Stimulated activated CD4-positive, alpha-beta T cell treated with anti-CD3 and anti-CD28 coated beads, Interleukin-12 subunit alpha, Interleukin-12 subunit beta, amount 100 ng/mL, for 48 hours (primary cell): Measurements from ENCODE around the gene CARD11.
"Not testable (repeated sequence)": the region's sequence is repeated elsewhere in the genome, so short reads cannot be mapped to it uniquely, and the experiment has no call there.

Source experiments
- DNase-seq, 3 donors: peaks; one replicate each; pipeline ENCODE4 v3.0.0-alpha.2; 2020; ENCODE audit warnings: low read depth in 2 of 3, low spot score in 1 of 3

The CARD11 gene

GRCh38 chr7:3021825-3022224 lies 21.8 kb downstream of the CARD11 start:
- DNase-seq = no peak

DNA sequence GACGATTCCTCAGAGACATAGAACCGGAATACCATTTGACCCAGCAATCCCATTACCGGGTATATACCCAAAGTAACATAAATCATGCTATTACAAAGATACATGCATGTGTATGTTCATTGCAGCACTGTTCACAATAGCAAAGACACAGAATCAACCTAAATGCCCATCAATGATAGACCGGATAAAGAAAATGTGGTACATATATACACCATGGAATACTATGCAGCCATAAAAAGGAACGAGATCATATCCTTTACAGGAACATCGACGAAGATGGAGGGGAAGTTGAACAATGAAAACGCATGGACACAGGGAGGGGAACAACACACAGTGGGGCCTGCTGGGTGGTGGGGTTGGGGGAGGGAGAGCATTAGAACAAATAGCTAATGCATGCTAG lies 22.4 kb downstream of the CARD11 start:
- not testable (repeated sequence) for DNase-seq

DNA sequence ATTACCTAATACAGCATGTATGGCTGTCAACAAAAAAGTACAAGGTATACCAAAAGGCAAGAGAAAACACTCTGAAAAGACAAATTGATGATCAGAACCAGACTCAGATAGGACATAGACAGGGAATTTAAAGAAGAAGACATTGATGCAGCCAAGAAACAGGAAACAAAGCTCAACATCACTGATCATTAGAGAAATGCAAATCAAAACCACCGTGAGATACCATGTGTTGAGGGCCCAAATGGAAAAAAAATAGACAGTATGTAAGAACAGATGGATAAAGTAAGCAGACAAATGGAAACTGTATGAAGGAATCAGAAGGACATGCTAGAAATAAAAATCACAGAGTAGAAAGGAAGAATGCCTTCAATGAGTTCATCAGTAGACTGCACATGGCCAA lies 23.3 kb downstream of the CARD11 start:
- no peak for DNase-seq

DNA sequence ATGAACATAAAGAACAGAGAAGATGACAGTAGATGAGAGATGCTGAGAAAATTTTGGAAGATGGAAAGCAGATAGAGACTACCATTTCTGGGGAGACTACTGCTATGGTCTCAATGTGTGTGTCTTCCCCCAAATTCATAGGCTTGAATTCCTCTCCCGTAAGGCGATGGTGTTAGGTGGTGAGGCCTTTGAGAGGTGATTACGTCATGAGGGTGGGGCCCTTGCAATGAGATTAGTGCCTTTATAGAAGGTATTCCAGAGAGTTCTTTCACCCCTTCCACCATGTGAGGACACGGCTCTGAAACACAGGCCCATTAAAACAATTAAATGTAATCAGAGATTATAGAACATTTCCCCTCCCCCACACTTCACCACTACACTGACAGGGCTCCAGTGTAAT lies 23.9 kb downstream of the CARD11 start:
- no peak for DNase-seq

GRCh38 chr7:3013975-3014792 lies 29.5 kb downstream of the CARD11 start:
- no peak for DNase-seq

DNA sequence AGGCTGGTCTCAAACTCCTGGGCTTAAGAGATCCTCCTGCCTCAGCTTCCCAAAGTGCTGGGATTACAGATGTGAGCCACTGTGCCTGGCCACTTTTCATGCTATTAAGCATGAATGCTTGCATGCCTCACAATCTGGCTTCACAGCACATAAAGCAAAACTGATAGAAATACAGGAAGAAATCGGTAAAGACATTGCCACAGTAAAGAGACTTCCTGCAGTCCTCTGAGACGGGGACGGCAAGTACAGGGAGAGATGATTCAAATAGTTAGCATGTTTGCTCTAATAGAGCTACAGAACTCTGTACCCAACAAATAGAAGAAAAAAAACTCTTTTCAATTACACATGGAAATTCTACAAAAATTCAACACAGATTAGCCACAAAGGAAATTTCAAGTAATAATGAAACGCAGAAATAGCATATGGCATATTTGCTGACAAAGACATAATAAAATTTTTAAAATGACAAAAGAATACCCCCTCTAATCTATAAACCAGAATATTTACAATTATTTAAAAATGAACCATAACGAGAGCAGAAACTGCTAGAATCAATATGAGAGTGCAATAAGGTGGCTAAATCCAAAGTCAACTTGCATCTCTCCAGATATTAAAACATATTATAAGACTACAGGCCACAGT lies 32.3 kb downstream of the CARD11 start:
- DNase-seq = no peak

GRCh38 chr7:3010161-3010560 lies 33.5 kb downstream of the CARD11 start:
- DNase-seq = no peak

- no peak for DNase-seq
Observed at GRCh38 chr7:3009086-3009485, 34.6 kb downstream of the CARD11 start.

- DNase-seq = no peak
Observed at GRCh38 chr7:3008386-3008785, 35.3 kb downstream of the CARD11 start.

DNA sequence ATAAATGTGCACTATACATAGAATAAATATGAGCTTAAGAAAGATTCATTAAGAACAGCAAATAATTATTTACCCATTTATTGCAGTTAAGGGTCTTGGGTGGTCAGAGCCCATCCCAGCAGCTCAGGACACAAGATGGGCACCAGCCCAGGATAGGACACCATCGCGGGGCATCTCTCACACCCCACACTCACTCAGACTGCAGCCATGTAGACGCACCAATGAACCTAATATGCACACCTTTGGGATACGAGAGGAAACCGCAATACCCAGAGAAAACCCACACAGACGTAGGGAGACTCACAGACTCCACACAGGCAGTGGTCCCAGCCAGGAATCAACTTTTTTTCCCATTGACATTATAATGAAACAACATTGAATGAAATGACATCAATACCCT lies 36.0 kb downstream of the CARD11 start:
- DNase-seq = no peak

- DNase-seq = no peak
Observed at GRCh38 chr7:3005257-3005656, 38.4 kb downstream of the CARD11 start.

GRCh38 chr7:3003936-3004335 lies 39.7 kb downstream of the CARD11 start:
- no peak for DNase-seq

DNA sequence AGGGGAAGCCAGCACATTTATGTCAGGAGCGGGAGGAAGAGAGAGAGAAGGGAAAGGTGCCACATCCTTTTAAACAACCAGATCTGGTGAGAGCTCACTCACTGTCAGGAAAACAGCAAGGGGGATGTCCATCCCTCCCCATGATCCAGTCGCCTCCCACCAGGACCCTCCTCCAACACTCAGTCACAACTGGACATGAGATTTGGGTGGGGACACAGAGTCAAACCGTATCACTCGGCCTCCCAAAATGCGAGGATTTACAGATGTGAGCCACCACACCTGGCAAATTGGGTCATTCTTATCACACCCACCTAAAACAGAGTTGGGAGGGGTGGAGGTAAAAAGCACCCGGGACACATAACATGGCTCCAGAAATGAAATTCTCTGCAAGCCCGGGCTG lies 41.0 kb downstream of the CARD11 start:
- no peak for DNase-seq

GRCh38 chr7:3000566-3000965 lies 43.1 kb downstream of the CARD11 start:
- no peak for DNase-seq

GRCh38 chr7:2999078-2999500 lies 44.6 kb downstream of the CARD11 start:
- DNase-seq = no peak

DNA sequence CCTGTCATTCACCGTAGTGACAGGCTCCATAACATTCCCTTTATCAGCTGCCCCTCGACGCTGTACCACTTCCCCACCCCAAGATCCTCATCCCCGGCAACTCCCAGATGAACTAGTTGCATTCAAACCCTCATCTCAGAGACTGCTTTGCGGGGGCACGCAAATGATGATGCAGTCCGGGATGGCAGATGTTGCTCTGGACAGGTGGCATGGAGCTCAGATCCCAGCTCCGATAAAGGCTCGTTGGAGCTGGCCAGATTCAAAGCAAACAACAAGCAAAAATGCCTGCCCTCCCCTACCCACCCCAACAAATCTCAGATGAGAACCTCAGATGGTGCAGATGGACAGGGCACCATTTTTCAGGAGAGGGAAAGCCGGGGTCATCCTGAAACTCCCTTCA lies 46.7 kb downstream of the CARD11 start:
- no peak for DNase-seq

GRCh38 chr7:2996141-2996540 lies 47.5 kb downstream of the CARD11 start:
- DNase-seq = no peak

GRCh38 chr7:2993868-2994267 lies 49.8 kb downstream of the CARD11 start:
- no peak for DNase-seq

DNA sequence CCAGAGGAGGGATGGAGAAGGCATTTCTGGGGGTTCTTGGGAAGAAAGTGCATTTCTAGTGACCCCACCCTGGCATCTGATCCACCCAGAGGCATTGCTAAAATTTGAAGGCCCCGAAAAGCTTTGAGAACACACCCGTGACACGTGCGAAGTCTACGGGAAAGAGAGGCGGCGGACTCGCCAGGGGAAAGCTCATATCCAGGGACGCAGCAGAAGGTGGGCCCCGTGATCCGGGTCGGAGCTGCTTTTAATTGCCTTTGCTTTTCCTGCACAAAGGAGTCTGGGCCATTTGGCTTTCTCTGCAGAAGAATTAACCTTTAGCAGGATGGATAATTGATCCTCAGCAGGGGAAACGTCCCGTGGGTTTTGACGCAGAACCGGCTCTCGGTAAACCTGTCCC lies 50.3 kb downstream of the CARD11 start:
- no peak for DNase-seq

DNA sequence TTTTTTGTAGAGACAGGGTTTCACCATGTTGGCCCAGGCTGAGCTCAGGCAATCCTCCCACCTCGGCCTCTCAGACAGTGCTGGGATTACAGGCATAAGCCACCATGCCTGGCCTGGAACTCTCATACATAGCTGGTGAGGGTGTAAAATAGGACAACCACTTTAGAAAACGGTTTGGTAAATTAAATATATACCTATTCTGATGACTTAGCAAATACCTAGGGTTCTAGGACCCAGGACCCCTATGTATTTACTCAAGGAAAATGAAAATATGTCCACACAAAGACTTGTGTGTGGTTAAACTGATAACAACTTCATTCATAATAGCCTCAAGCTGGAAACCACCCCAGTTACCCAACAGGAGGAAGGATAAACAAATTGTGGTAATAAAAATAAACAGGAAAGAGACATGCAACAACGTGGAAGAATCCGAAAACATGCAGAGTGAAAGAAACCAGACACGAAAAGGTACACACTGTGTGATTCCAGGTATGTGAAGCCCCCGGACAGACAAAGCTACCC lies 52.7 kb downstream of the CARD11 start:
- DNase-seq = no peak

- DNase-seq = no peak
Observed at GRCh38 chr7:2986561-2986960, 57.1 kb downstream of the CARD11 start.

DNA sequence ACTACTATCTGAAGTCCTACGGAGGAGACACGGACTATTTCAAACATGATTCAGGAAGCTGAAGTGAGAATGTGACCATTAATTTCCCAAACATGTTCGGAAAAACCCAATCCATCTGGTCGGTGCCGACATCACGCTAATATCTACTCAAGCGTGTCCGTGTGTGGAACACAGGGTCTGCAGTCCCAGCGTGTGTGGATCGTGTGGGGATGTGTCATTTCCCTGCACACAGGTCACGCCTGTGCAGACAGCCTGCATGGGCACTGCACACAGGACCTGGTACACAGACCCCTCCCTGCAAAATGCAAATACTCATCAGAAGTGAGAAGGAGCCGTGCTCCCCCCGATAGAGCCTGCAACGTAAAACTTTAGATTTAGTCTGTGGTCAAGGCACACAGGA lies 57.8 kb downstream of the CARD11 start:
- DNase-seq = no peak

- no peak for DNase-seq
Observed at GRCh38 chr7:2984091-2984490, 59.6 kb downstream of the CARD11 start.
